ENCODE results near the gene PCDHB13. TPM values are rescaled to one million over a fixed set of nuclear protein-coding genes. Genes with fewer than 3 reads are reported as not detected.
A peak's percentile ranks its signal among the peaks of the same experiment; 100 is the strongest.
"Not testable (repeated sequence)": the region's sequence is repeated elsewhere in the genome, so short reads cannot be mapped to it uniquely, and the experiment has no call there.

The PCDHB13 gene
- total RNA-seq, 2 experiments from 2014 or later: not detected

DNA sequence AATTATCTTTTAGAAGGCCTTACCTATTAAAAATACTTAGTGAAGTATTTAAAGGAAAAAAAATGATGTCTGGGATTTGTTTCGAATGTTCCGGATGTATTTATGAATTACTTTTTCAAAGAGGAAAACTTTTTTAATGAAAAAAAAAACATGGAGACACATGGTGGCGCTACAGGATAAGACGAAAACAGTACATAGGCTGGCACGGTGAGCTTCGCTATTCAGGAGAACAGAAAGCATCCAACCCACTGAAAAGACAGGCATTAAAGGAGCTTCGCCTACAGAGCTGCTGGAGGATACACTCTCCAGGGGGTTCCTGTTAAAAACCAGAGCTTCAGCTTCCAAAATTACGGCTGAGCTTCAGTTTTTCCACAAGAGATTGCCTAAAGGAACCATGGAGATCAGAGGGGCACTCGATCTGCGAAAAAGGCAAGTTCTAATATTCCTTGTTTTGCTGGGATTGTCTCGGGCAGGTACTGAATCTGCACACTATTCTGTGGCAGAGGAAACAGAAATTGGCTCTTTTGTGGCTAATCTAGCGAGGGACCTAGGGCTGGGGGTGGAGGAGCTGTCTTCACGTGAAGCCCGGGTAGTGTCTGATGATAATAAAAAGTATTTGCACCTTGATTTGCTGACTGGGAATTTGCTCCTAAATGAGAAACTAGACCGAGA is 9.5 kb downstream of the PCDHB13 start, which contains the start of gene PCDHB14:
Gene PCDHB14, plus strand, starts transcription at position 232 of the 672 bp plus-strand sequence. Its CDS starts 163 bp downstream, at position 395.
- Histone ChIP-seq H3K9me3 (ENCODE audit: control insufficient read depth in 1 of 2, insufficient read depth in 1 of 2, low read length in 2 of 2) (peaks cover 23 to 37% of the 10 kb centered on the region in 2 experiments), H3K27me3 (ENCODE audit: control insufficient read depth in 1 of 2, insufficient read depth in 2 of 2, low read length in 2 of 2) (peaks cover 31 to 52% of the 10 kb centered on the region in 2 experiments), H3K27ac (ENCODE audit: low read depth in 1 of 2, low read length in 2 of 2) (no peak within 1 kb of the TSS), H3K4me1 (ENCODE audit: insufficient read depth, low read length) (peaks cover 5% of the 10 kb centered on the region), H3K36me3 (ENCODE audit: insufficient read depth, low read length) (no peaks in the 10 kb centered on the region), H3K4me3 (ENCODE audit: low read length) (no peak within 1 kb of the TSS)
- Mint-ChIP-seq H3K4me3 (peak within 1 kb of the TSS; percentile 27), H3K9me3 (peaks cover 6% of the 10 kb centered on the region), H3K36me3 (ENCODE audit: low read depth) (peaks cover 8% of the 10 kb centered on the region), H3K27ac (no peak within 1 kb of the TSS), H3K4me1 (ENCODE audit: low read depth) (no peaks in the 10 kb centered on the region), H3K27me3 (peaks cover 71% of the 10 kb centered on the region)
- DNase-seq: peak in 3 of 14 experiments; percentile 5 to 37 (median 31)
- POLR2A ChIA-PET: interaction anchor here (0.7 kb wide), 1 partner anchor 14 kb away, joined by 3 read pairs; no protein-coding TSS in a partner anchor
- TF ChIP-seq, protein P1, sequence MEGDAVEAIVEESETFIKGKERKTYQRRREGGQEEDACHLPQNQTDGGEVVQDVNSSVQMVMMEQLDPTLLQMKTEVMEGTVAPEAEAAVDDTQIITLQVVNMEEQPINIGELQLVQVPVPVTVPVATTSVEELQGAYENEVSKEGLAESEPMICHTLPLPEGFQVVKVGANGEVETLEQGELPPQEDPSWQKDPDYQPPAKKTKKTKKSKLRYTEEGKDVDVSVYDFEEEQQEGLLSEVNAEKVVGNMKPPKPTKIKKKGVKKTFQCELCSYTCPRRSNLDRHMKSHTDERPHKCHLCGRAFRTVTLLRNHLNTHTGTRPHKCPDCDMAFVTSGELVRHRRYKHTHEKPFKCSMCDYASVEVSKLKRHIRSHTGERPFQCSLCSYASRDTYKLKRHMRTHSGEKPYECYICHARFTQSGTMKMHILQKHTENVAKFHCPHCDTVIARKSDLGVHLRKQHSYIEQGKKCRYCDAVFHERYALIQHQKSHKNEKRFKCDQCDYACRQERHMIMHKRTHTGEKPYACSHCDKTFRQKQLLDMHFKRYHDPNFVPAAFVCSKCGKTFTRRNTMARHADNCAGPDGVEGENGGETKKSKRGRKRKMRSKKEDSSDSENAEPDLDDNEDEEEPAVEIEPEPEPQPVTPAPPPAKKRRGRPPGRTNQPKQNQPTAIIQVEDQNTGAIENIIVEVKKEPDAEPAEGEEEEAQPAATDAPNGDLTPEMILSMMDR (IDR thresholded peaks at IDR 0.05): no peak
- no peak for ATAC-seq (ENCODE audit: poor library complexity)
- CTCF ChIA-PET: interaction anchor here (1.5 kb wide), 1 partner anchor 97 kb away, joined by 5 read pairs; the partner anchor contains the start of gene TAF7
- intact Hi-C loops (cut with DNase I, micrococcal nuclease): loop anchor here (5.0 to 10.0 kb wide), 3 partner anchors 142 to 342 kb away; partner anchors contain the start of gene PCDHGA5 (in 1 of the 2)

DNA sequence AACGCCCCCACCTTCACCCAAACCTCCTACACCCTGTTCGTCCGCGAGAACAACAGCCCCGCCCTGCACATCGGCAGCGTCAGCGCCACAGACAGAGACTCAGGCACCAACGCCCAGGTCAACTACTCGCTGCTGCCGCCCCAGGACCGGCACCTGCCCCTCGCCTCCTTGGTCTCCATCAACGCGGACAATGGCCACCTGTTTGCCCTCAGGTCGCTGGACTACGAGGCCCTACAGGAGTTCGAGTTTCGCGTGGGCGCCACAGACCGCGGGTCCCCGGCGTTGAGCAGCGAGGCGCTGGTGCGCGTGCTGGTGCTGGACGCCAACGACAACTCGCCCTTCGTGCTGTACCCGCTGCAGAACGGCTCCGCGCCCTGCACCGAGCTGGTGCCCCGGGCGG is 11.1 kb downstream of the PCDHB13 start:
- POLR2A ChIA-PET; H3K4me1 ChIP-seq (ENCODE audit: insufficient read depth, low read length); H3K36me3 Mint-ChIP-seq (ENCODE audit: low read depth); CTCF ChIA-PET; H3K4me1 Mint-ChIP-seq (ENCODE audit: low read depth); DNase-seq; H3K27ac ChIP-seq (ENCODE audit: low read depth in 1 of 2, low read length in 2 of 2); H3K27ac Mint-ChIP-seq; ATAC-seq (ENCODE audit: poor library complexity); H3K4me3 Mint-ChIP-seq; H3K4me3 ChIP-seq (ENCODE audit: low read length); H3K9me3 Mint-ChIP-seq; H3K36me3 ChIP-seq (ENCODE audit: insufficient read depth, low read length): not testable (repeated sequence)
- peaks cover 66% of the 10 kb centered on the region for H3K27me3 Mint-ChIP-seq
- intact Hi-C loops (cut with DNase I, micrococcal nuclease): loop anchor here (5.0 to 10.0 kb wide), 3 partner anchors 140 to 340 kb away; partner anchors contain the start of gene PCDHGA5 (in 1 of the 2)
- peaks cover 27 to 37% of the 10 kb centered on the region in 2 experiments for H3K27me3 ChIP-seq (ENCODE audit: control insufficient read depth in 1 of 2, insufficient read depth in 2 of 2, low read length in 2 of 2)
- H3K9me3 ChIP-seq (ENCODE audit: control insufficient read depth in 1 of 2, insufficient read depth in 1 of 2, low read length in 2 of 2): peaks cover 18 to 29% of the 10 kb centered on the region in 2 experiments

DNA sequence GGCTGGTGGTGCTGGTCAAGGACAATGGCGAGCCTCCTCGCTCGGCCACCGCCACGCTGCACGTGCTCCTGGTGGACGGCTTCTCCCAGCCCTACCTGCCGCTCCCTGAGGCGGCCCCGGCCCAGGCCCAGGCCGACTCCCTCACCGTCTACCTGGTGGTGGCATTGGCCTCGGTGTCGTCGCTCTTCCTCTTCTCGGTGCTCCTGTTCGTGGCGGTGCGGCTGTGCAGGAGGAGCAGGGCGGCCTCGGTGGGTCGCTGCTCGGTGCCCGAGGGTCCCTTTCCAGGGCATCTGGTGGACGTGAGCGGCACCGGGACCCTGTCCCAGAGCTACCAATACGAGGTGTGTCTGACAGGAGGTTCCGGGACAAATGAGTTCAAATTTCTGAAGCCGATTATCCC is 11.7 kb downstream of the PCDHB13 start:
- ATAC-seq (ENCODE audit: poor library complexity); CTCF ChIA-PET; H3K4me1 Mint-ChIP-seq (ENCODE audit: low read depth); H3K4me3 ChIP-seq (ENCODE audit: low read length); DNase-seq; H3K9me3 Mint-ChIP-seq; H3K4me1 ChIP-seq (ENCODE audit: insufficient read depth, low read length); H3K27ac ChIP-seq (ENCODE audit: low read depth in 1 of 2, low read length in 2 of 2); POLR2A ChIA-PET; H3K27ac Mint-ChIP-seq; H3K36me3 Mint-ChIP-seq (ENCODE audit: low read depth); H3K4me3 Mint-ChIP-seq; H3K36me3 ChIP-seq (ENCODE audit: insufficient read depth, low read length): not testable (repeated sequence)
- H3K27me3 Mint-ChIP-seq: peaks cover 61% of the 10 kb centered on the region
- peaks cover 18 to 33% of the 10 kb centered on the region in 2 experiments for H3K9me3 ChIP-seq (ENCODE audit: control insufficient read depth in 1 of 2, insufficient read depth in 1 of 2, low read length in 2 of 2)
- intact Hi-C loops (cut with DNase I, micrococcal nuclease): loop anchor here (10.0 kb wide), 2 partner anchors 139 to 339 kb away; partner anchors contain the start of gene PCDHGA5 (in 1 of the 2)
- peaks cover 27 to 37% of the 10 kb centered on the region in 2 experiments for H3K27me3 ChIP-seq (ENCODE audit: control insufficient read depth in 1 of 2, insufficient read depth in 2 of 2, low read length in 2 of 2)

DNA sequence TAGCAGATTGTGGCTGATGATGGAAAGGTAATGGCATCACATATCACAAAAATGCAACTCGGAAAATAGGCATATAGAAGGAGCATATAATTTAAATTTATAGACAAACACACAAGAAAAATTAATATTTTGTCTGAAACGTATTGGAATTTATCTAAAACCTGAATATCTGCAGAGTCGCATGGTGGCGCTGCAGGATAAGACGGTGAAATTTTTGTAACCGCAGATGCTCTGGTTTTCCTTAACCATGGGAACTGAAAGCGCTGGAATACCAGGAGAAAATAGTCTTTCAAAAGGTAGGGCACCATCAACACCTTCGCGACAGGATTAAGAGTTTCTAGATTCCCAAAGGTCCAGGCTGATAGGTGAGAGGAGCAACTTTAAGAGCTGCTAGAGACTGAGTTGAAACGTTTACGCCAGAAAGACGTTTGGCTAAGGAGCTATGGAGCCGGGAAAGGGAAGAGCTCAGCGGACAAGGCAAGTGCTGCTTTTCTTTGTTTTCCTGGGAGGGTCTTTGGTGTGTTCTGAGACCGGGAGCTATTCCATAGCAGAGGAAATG is 20.5 kb downstream of the PCDHB13 start:
- Mint-ChIP-seq H3K27ac (no peak overlapping the region), H3K4me3 (no peak overlapping the region), H3K27me3 (peaks cover 54% of the 10 kb centered on the region), H3K9me3 (peaks cover 8% of the 10 kb centered on the region), H3K4me1 (ENCODE audit: low read depth) (no peaks in the 10 kb centered on the region), H3K36me3 (ENCODE audit: low read depth) (peaks cover 14% of the 10 kb centered on the region)
- peaks cover 23 to 64% of the 10 kb centered on the region in 2 experiments for H3K9me3 ChIP-seq (ENCODE audit: control insufficient read depth in 1 of 2, insufficient read depth in 1 of 2, low read length in 2 of 2)
- H3K27me3 ChIP-seq (ENCODE audit: control insufficient read depth in 1 of 2, insufficient read depth in 2 of 2, low read length in 2 of 2): peaks cover 16 to 31% of the 10 kb centered on the region in 2 experiments
- H3K4me1 ChIP-seq (ENCODE audit: insufficient read depth, low read length): no peaks in the 10 kb centered on the region
- TF ChIP-seq, protein P1 (IDR thresholded peaks at IDR 0.05): no peak
- DNase-seq: no peak
- H3K27ac ChIP-seq (ENCODE audit: low read depth in 1 of 2, low read length in 2 of 2): no peak overlapping the region
- intact Hi-C loops (cut with DNase I, micrococcal nuclease): no loop called here
- no peaks in the 10 kb centered on the region for H3K36me3 ChIP-seq (ENCODE audit: insufficient read depth, low read length)
- ChIA-PET CTCF (no interaction called here), POLR2A (no interaction called here)
- no peak overlapping the region for H3K4me3 ChIP-seq (ENCODE audit: low read length)
- no peak for ATAC-seq (ENCODE audit: poor library complexity)

DNA sequence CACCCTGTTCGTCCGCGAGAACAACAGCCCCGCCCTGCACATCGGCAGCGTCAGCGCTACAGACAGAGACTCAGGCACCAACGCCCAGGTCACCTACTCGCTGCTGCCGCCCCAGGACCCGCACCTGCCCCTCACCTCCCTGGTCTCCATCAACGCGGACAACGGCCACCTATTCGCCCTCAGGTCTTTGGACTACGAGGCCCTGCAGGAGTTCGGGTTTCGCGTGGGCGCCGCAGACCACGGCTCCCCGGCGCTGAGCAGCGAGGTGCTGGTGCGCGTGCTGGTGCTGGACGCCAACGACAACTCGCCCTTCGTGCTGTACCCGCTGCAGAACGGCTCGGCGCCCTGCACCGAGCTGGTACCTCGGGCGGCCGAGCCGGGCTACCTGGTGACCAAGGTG is 22.2 kb downstream of the PCDHB13 start:
- Mint-ChIP-seq H3K27me3 (peaks cover 71% of the 10 kb centered on the region), H3K9me3 (peaks cover 12% of the 10 kb centered on the region), H3K36me3 (ENCODE audit: low read depth) (peaks cover 27% of the 10 kb centered on the region)
- CTCF ChIA-PET; ATAC-seq (ENCODE audit: poor library complexity); DNase-seq; H3K36me3 ChIP-seq (ENCODE audit: insufficient read depth, low read length); H3K4me1 Mint-ChIP-seq (ENCODE audit: low read depth); H3K4me1 ChIP-seq (ENCODE audit: insufficient read depth, low read length); H3K4me3 Mint-ChIP-seq; H3K27ac Mint-ChIP-seq; H3K4me3 ChIP-seq (ENCODE audit: low read length); intact Hi-C loops (cut with DNase I, micrococcal nuclease); POLR2A ChIA-PET; H3K27ac ChIP-seq (ENCODE audit: low read depth in 1 of 2, low read length in 2 of 2): not testable (repeated sequence)
- Histone ChIP-seq H3K27me3 (ENCODE audit: control insufficient read depth in 1 of 2, insufficient read depth in 2 of 2, low read length in 2 of 2) (peaks cover 24 to 41% of the 10 kb centered on the region in 2 experiments), H3K9me3 (ENCODE audit: control insufficient read depth in 1 of 2, insufficient read depth in 1 of 2, low read length in 2 of 2) (peaks cover 23 to 72% of the 10 kb centered on the region in 2 experiments)
